SK-N-MC (cell line): Measurements from ENCODE around the gene WARS2.

Experiments
- EZH2 ChIP-seq: fragments of 200-600 bp; sonication (generic); IDR thresholded peaks from one replicate; pipeline ENCODE4 v1.6.1; 2017; ENCODE audit warnings: antibody characterized with exemption
- POLR2AphosphoS5 ChIP-seq: IDR thresholded peaks from 2 replicates; pipeline ENCODE4 v1.6.1; 2012; ENCODE audit warnings: mild to moderate bottlenecking, low read depth, low read length, borderline replicate concordance

DNA sequence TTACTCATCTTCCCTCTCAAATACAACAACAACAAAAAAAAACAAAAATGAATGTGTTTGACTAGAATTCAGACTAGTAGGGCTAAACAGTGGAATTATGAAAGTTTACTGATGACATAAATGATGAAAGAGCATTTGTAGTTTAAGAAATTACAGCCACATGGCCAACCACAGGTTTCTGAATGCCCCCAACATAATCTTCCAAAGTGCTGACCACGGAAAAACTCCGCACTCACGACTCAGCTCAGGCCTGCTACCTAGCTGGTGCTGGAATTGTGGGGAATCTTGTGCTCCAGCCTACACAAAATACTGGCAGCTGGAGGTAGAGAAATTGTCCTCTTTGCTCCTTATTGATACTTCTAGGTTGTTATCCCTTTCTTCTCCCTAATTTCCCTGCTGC, 128.7 kb downstream of the WARS2 start:
- no peak for TF ChIP-seq EZH2
- TF ChIP-seq POLR2AphosphoS5: no peak
